SK-N-SH (cell line): ENCODE results near the gene PSME4. TPM values are rescaled to one million over a fixed set of nuclear protein-coding genes. Genes with fewer than 3 reads are reported as not detected.

Experiments
- CTCF ChIA-PET: fragments of 300-600, 350-600 bp; formaldehyde crosslinking; extraction: SDS; loops from one replicate; lab custom pipeline; 2021; lab: Yijun Ruan, JAX
- POLR2A ChIA-PET: fragments of 350-600 bp; sonication (Branson Sonifier 250); formaldehyde crosslinking; extraction: SDS; loops from one replicate; lab custom pipeline; 2020; ENCODE audit warnings: antibody characterized with exemption, inconsistent platforms; lab: Yijun Ruan, JAX
- DNase-seq: peaks from one replicate; pipeline ENCODE4 v3.0.0; 2012
- H2AFZ ChIP-seq: fragments of 200-600 bp; sonication (generic); 2 replicates; pipeline ENCODE4 v1.8.1; 2016; ENCODE audit warnings: antibody characterized with exemption, mild to moderate bottlenecking, low read depth
- H3F3A ChIP-seq: fragments of 200-600 bp; sonication (generic); replicated peaks from 2 replicates; pipeline ENCODE3; 2016; ENCODE audit warnings: antibody characterized with exemption, mild to moderate bottlenecking; ENCODE audit not compliant: insufficient read depth
- H3K27ac ChIP-seq, 2 experiments: fragments of 200-500 bp in 1 of 2; fragments of 200-600 bp in 1 of 2; sonication (Bioruptor generic) in 1 of 2; sonication (generic), shearing (Covaris generic) in 1 of 2; 2 replicates each; pipeline versions ENCODE4 v1.5.1 to v1.6.1; 2014 to 2016; ENCODE audit warnings: low read depth in 2 of 2, inconsistent platforms in 1 of 2, low read length in 1 of 2, mild to moderate bottlenecking in 1 of 2, mixed read lengths in 1 of 2
- H3K27me3 ChIP-seq: fragments of 200-600 bp; sonication (generic), shearing (Covaris generic); 2 replicates; pipeline ENCODE4 v1.6.1; 2016; ENCODE audit warnings: mixed run types; ENCODE audit not compliant: insufficient read depth
- H3K36me3 ChIP-seq, 2 experiments: fragments of 200-500 bp in 1 of 2; fragments of 200-600 bp in 1 of 2; sonication (Bioruptor generic) in 1 of 2; sonication (generic) in 1 of 2; replicated peaks in 1 of 2; 2 replicates each; pipeline versions ENCODE3 to v1.5.1; 2014 to 2016; ENCODE audit warnings: low read length in 1 of 2, mild to moderate bottlenecking in 1 of 2; ENCODE audit not compliant: insufficient read depth in 2 of 2, control insufficient read depth in 1 of 2
- H3K4me1 ChIP-seq, 2 experiments: fragments of 200-500 bp in 1 of 2; fragments of 200-600 bp in 1 of 2; sonication (Bioruptor generic) in 1 of 2; sonication (generic), shearing (Covaris generic) in 1 of 2; 2 replicates each; pipeline versions ENCODE4 v1.5.1 to v1.6.1; 2014 to 2016; ENCODE audit warnings: low read depth in 1 of 2, low read length in 1 of 2, mixed run types in 1 of 2; ENCODE audit not compliant: insufficient read depth in 2 of 2, control insufficient read depth in 1 of 2
- H3K4me2 ChIP-seq: fragments of 200-600 bp; sonication (generic), shearing (Covaris generic); 2 replicates; pipeline ENCODE4 v1.6.1; 2017; ENCODE audit warnings: mixed run types
- H3K4me3 ChIP-seq, 2 experiments: fragments of 200-500 bp in 1 of 2; fragments of 200-600 bp in 1 of 2; sonication (Bioruptor generic) in 1 of 2; sonication (generic), shearing (Covaris generic) in 1 of 2; 2 replicates each; pipeline versions ENCODE4 v1.5.1 to v1.8.1; 2014 to 2016; ENCODE audit warnings: low read depth in 2 of 2, inconsistent platforms in 1 of 2, low read length in 1 of 2, mild to moderate bottlenecking in 1 of 2, mixed read lengths in 1 of 2, moderate library complexity in 1 of 2
- H3K79me2 ChIP-seq: fragments of 200-600 bp; sonication (generic); 2 replicates; pipeline ENCODE4 v1.8.1; 2017; ENCODE audit warnings: mild to moderate bottlenecking; ENCODE audit not compliant: insufficient read depth
- H3K9ac ChIP-seq: fragments of 200-600 bp; sonication (generic); 2 replicates; pipeline ENCODE4 v1.6.1; 2017; ENCODE audit warnings: mixed run types
- H3K9me2 ChIP-seq: fragments of 200-600 bp; sonication (generic); 2 replicates; pipeline ENCODE4 v1.6.1; 2017; ENCODE audit warnings: mixed run types
- H3K9me3 ChIP-seq: fragments of 200-600 bp; sonication (generic); 2 replicates; pipeline ENCODE4 v1.6.1; 2017; ENCODE audit warnings: mixed run types, mild to moderate bottlenecking, moderate library complexity
- H4K20me1 ChIP-seq: fragments of 200-600 bp; sonication (generic); 2 replicates; pipeline ENCODE4 v1.6.1; 2017; ENCODE audit warnings: mild to moderate bottlenecking, mixed run types; ENCODE audit not compliant: insufficient read depth
- FOSL2 ChIP-seq: IDR thresholded peaks from 2 replicates; pipeline ENCODE4 v1.4.0; 2012; ENCODE audit warnings: low read depth, mild to moderate bottlenecking, moderate library complexity, borderline replicate concordance
- FOXM1 ChIP-seq: IDR thresholded peaks from 2 replicates; pipeline ENCODE4 v1.4.0; 2012; ENCODE audit warnings: low read depth, mild to moderate bottlenecking
- GABPA ChIP-seq: IDR thresholded peaks from 2 replicates; pipeline ENCODE4 v1.4.0; 2012; ENCODE audit warnings: low read depth, mild to moderate bottlenecking
- NFIC ChIP-seq: IDR thresholded peaks from 2 replicates; pipeline ENCODE4 v1.4.0; 2012; ENCODE audit warnings: borderline replicate concordance
- POLR2AphosphoS5 ChIP-seq: IDR thresholded peaks from 2 replicates; pipeline ENCODE4 v1.6.1; 2012; ENCODE audit warnings: low read depth, low read length
- RFX5 ChIP-seq: IDR thresholded peaks from 2 replicates; pipeline ENCODE4 v1.6.1; 2012; ENCODE audit warnings: mild to moderate bottlenecking, improper control_type of control experiment, low read length
- SIN3A ChIP-seq: IDR thresholded peaks from 2 replicates; pipeline ENCODE4 v1.6.1; 2012; ENCODE audit warnings: low read depth, mild to moderate bottlenecking, low read length, moderate library complexity, borderline replicate concordance
- TEAD4 ChIP-seq: IDR thresholded peaks from 2 replicates; pipeline ENCODE4 v1.4.0; 2012; ENCODE audit warnings: mild to moderate bottlenecking, borderline replicate concordance; ENCODE audit not compliant: insufficient read depth
- YY1 ChIP-seq: IDR thresholded peaks from 2 replicates; pipeline ENCODE4 v1.4.0; 2012; ENCODE audit warnings: low read depth, mild to moderate bottlenecking
- WGBS: methylation state at CpG from one replicate; pipeline ENCODE4 v1.1.6; 2017; ENCODE audit warnings: low lambda C conversion rate; 5-methylcytosine and 5-hydroxymethylcytosine counted together
- polyA plus RNA-seq, 3 experiments: library from polyadenylated mRNA; depleted of rRNA; stranded (reverse); fragments of >200 nt; gene quantifications; 2 replicates each; pipeline ENCODE4 v1.2.3, GENCODE V29; 2012
- TF ChIP-seq, protein P1 (sequence below): fragments of 150-350 bp; IDR thresholded peaks from 2 replicates; pipeline ENCODE4 v1.6.1; 2016; ENCODE audit warnings: mild to moderate bottlenecking, low read depth, low read length
- TF ChIP-seq, protein P2 (sequence below): IDR thresholded peaks from 2 replicates; pipeline ENCODE4 v1.4.0; 2012; ENCODE audit warnings: low read depth, borderline replicate concordance
- TF ChIP-seq, protein P3 (sequence below): IDR thresholded peaks from 2 replicates; pipeline ENCODE4 v1.4.0; 2012; ENCODE audit warnings: low read depth, borderline replicate concordance
- TF ChIP-seq, protein P4 (sequence below): IDR thresholded peaks from 2 replicates; pipeline ENCODE4; 2012
- TF ChIP-seq, protein P5 (sequence below): fragments of 150-350 bp; IDR thresholded peaks from 2 replicates; pipeline ENCODE4 v1.6.1; 2017; ENCODE audit warnings: antibody characterized with exemption, low read length, low read depth, borderline replicate concordance

Gene PSME4
- polyA plus RNA-seq, 1 of the 3 experiments (the other 2 are of a cell fraction) = 12.8 TPM

DNA sequence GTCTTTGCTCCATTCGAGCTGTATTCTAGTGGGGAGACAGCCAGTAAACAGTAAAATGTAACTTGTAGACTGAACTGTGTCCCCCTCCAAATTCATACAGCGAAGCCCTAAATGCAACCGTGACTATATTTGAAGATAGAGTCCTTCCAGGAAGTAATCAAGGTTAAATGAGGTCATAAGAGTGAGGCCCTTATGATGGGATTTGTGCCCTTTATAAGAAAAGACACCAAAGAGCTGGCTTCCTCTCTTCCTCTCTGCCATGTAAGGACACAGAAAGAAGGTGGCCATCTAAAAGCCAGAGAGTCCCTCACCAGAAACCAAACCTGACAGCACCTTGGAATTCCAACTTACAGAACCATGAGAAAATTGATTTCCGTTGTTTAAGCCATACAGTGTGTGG, 142.5 kb downstream of the PSME4 start:
- POLR2A ChIA-PET = no interaction called here
- no peaks in the 10 kb centered on the region for H3K79me2 ChIP-seq
- no peaks in the 10 kb centered on the region for H3F3A ChIP-seq
- CTCF ChIA-PET = no interaction called here
- no peak overlapping the region for H3K4me3 ChIP-seq
- H3K4me1 ChIP-seq = no peaks in the 10 kb centered on the region
- no peaks in the 10 kb centered on the region for H3K27me3 ChIP-seq
- no peak overlapping the region for H3K4me2 ChIP-seq
- no peaks in the 10 kb centered on the region for H3K36me3 ChIP-seq
- no peak overlapping the region for H2AFZ ChIP-seq
- 92% methylated on average over 4 of the region's 4 CpGs for WGBS
- H3K9ac ChIP-seq = no peak overlapping the region
- TF ChIP-seq, protein P1, sequence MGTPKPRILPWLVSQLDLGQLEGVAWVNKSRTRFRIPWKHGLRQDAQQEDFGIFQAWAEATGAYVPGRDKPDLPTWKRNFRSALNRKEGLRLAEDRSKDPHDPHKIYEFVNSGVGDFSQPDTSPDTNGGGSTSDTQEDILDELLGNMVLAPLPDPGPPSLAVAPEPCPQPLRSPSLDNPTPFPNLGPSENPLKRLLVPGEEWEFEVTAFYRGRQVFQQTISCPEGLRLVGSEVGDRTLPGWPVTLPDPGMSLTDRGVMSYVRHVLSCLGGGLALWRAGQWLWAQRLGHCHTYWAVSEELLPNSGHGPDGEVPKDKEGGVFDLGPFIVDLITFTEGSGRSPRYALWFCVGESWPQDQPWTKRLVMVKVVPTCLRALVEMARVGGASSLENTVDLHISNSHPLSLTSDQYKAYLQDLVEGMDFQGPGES = no peak
- TF ChIP-seq RFX5 (no peak), FOSL2 (no peak), NFIC (no peak), POLR2AphosphoS5 (no peak), TEAD4 (no peak), YY1 (no peak), SIN3A (no peak), GABPA (no peak), FOXM1 (no peak)
- TF ChIP-seq, protein P2, sequence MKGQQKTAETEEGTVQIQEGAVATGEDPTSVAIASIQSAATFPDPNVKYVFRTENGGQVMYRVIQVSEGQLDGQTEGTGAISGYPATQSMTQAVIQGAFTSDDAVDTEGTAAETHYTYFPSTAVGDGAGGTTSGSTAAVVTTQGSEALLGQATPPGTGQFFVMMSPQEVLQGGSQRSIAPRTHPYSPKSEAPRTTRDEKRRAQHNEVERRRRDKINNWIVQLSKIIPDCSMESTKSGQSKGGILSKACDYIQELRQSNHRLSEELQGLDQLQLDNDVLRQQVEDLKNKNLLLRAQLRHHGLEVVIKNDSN = no peak
- TF ChIP-seq, protein P3, sequence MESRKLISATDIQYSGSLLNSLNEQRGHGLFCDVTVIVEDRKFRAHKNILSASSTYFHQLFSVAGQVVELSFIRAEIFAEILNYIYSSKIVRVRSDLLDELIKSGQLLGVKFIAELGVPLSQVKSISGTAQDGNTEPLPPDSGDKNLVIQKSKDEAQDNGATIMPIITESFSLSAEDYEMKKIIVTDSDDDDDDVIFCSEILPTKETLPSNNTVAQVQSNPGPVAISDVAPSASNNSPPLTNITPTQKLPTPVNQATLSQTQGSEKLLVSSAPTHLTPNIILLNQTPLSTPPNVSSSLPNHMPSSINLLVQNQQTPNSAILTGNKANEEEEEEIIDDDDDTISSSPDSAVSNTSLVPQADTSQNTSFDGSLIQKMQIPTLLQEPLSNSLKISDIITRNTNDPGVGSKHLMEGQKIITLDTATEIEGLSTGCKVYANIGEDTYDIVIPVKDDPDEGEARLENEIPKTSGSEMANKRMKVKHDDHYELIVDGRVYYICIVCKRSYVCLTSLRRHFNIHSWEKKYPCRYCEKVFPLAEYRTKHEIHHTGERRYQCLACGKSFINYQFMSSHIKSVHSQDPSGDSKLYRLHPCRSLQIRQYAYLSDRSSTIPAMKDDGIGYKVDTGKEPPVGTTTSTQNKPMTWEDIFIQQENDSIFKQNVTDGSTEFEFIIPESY = no peak
- TF ChIP-seq, protein P4, sequence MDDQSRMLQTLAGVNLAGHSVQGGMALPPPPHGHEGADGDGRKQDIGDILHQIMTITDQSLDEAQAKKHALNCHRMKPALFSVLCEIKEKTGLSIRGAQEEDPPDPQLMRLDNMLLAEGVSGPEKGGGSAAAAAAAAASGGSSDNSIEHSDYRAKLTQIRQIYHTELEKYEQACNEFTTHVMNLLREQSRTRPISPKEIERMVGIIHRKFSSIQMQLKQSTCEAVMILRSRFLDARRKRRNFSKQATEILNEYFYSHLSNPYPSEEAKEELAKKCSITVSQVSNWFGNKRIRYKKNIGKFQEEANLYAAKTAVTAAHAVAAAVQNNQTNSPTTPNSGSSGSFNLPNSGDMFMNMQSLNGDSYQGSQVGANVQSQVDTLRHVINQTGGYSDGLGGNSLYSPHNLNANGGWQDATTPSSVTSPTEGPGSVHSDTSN = no peak
- TF ChIP-seq, protein P5, sequence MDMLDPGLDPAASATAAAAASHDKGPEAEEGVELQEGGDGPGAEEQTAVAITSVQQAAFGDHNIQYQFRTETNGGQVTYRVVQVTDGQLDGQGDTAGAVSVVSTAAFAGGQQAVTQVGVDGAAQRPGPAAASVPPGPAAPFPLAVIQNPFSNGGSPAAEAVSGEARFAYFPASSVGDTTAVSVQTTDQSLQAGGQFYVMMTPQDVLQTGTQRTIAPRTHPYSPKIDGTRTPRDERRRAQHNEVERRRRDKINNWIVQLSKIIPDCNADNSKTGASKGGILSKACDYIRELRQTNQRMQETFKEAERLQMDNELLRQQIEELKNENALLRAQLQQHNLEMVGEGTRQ = no peak
- no peaks in the 10 kb centered on the region for H3K9me3 ChIP-seq
- no peaks in the 10 kb centered on the region for H4K20me1 ChIP-seq
- H3K27ac ChIP-seq = no peak overlapping the region
- no peak for DNase-seq
- no peaks in the 10 kb centered on the region for H3K9me2 ChIP-seq
